Hepatocyte (in vitro differentiated cells): Measurements from ENCODE around the gene LMO2. TPM values are rescaled to one million over a fixed set of nuclear protein-coding genes. Genes with fewer than 3 reads are reported as not detected.

Experiments
- DNase-seq: peaks from one replicate; pipeline ENCODE4 v3.0.0-alpha.2; 2016; ENCODE audit warnings: low spot score
- H2AFZ ChIP-seq: fragments of 200-600 bp; sonication (generic); 2 replicates; pipeline ENCODE4 v1.6.0; 2016; ENCODE audit warnings: antibody characterized with exemption, mild to moderate bottlenecking
- H3K27ac ChIP-seq: fragments of 200-600 bp; sonication (generic); 2 replicates; pipeline ENCODE4 v1.5.1; 2016; ENCODE audit warnings: mild to moderate bottlenecking
- H3K27me3 ChIP-seq: fragments of 200-600 bp; sonication (generic); 2 replicates; pipeline ENCODE4 v1.6.1; 2016
- H3K36me3 ChIP-seq: fragments of 200-600 bp; sonication (generic); replicated peaks from 2 replicates; pipeline ENCODE4 v1.5.1; 2016; ENCODE audit warnings: low read depth; ENCODE audit not compliant: insufficient read depth
- H3K4me1 ChIP-seq: fragments of 200-600 bp; sonication (generic); 2 replicates; pipeline ENCODE4 v1.5.1; 2016; ENCODE audit warnings: mild to moderate bottlenecking, moderate library complexity; ENCODE audit not compliant: insufficient read depth
- H3K4me2 ChIP-seq: fragments of 200-600 bp; sonication (generic); 2 replicates; pipeline ENCODE4 v1.6.0; 2016
- H3K4me3 ChIP-seq: fragments of 200-600 bp; sonication (generic); 2 replicates; pipeline ENCODE4 v1.5.1; 2016; ENCODE audit warnings: mild to moderate bottlenecking
- H3K79me2 ChIP-seq: fragments of 200-600 bp; sonication (generic); 2 replicates; pipeline ENCODE4 v1.6.0; 2017; ENCODE audit warnings: mild to moderate bottlenecking
- H3K9me2 ChIP-seq: fragments of 200-600 bp; sonication (generic); replicated peaks from 2 replicates; pipeline ENCODE4 v1.6.0; 2017; ENCODE audit warnings: mild to moderate bottlenecking; ENCODE audit not compliant: insufficient read depth
- H3K9me3 ChIP-seq: fragments of 200-600 bp; sonication (generic); 2 replicates; pipeline ENCODE4 v1.5.1; 2016; ENCODE audit warnings: low read depth, mild to moderate bottlenecking
- H4K20me1 ChIP-seq: fragments of 200-600 bp; sonication (generic); 2 replicates; pipeline ENCODE4 v1.6.0; 2016; ENCODE audit warnings: mild to moderate bottlenecking; ENCODE audit not compliant: insufficient read depth, poor library complexity, severe bottlenecking
- EZH2 ChIP-seq: fragments of 200-600 bp; sonication (generic); IDR thresholded peaks from 2 replicates; pipeline ENCODE4 v1.6.1; 2016; ENCODE audit warnings: antibody characterized with exemption, mild to moderate bottlenecking, borderline replicate concordance
- EZH2phosphoT487 ChIP-seq: fragments of 200-600 bp; sonication (generic); IDR thresholded peaks from one replicate; pipeline ENCODE4 v1.6.1; 2018; ENCODE audit warnings: antibody characterized with exemption, mild to moderate bottlenecking, low read depth, moderate library complexity; ENCODE audit not compliant: unreplicated experiment, severe bottlenecking
- WGBS: methylation state at CpG from one replicate; pipeline ENCODE4 v1.1.6; 2016; ENCODE audit warnings: low lambda C conversion rate; ENCODE audit errors: missing lambda C conversion rate; 5-methylcytosine and 5-hydroxymethylcytosine counted together
- polyA plus RNA-seq: library from polyadenylated mRNA; unstranded; fragments of >200 nt; fragmentation: Nextera tagmentation; extraction: Ambion mirVana; gene quantifications from 2 replicates; pipeline ENCODE4 v1.2.1, GENCODE V29; 2016
- total RNA-seq: library from RNA; depleted of rRNA; stranded (reverse); fragments of >200 nt; gene quantifications from 2 replicates; pipeline ENCODE4 v1.2.3, GENCODE V29; 2014
- TF ChIP-seq, protein P1 (sequence below): fragments of 200-600 bp; sonication (generic); IDR thresholded peaks from 2 replicates; pipeline ENCODE4 v1.5.1; 2016; ENCODE audit warnings: antibody characterized with exemption, mild to moderate bottlenecking; ENCODE audit not compliant: poor library complexity

Gene LMO2
- total and polyA plus RNA-seq, 2 experiments from 2014 or later, result 2.5 to 5.5 TPM

DNA sequence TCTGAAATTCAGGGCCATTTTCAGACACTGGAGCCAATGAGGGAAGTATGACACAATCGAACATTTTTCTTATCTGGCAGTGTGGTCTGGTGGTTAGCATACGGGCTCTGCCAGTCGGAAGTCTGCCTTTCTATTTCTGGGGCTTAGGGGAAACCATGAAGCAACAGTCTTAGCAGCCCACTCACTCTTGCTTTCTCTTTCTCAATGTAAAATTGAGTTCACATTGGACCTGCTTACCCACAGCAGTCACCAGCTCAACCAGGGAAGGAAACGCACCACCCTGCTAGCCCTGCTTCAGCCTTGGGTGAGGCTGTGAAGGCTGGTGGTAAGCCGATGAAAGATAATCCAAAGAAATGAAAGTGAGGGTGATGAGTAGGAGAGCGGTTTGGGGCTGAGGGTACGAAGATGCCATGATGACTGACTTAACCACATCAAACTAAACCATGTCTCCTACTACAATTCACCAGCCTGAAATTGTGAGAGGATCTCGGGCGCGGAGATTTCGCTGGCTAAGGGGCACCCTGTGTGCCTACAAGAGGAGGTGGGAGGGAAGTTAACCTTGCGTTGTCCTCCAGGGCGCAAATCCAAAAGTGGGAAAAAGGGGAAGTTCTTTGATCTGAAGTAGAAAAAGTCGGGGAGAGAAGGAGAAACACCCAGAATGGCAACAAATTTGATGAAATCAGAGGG lies 2.0 kb upstream of the LMO2 start:
- H3K4me1 ChIP-seq, result peaks cover 6% of the 10 kb centered on the region
- no peak overlapping the region for H3K27ac ChIP-seq
- H3K4me2 ChIP-seq, result no peak overlapping the region
- H3K27me3 ChIP-seq, result no peaks in the 10 kb centered on the region
- no peaks in the 10 kb centered on the region for H3K9me2 ChIP-seq
- no peaks in the 10 kb centered on the region for H3K9me3 ChIP-seq
- H3K79me2 ChIP-seq, result no peaks in the 10 kb centered on the region
- H4K20me1 ChIP-seq, result no peaks in the 10 kb centered on the region
- no peaks in the 10 kb centered on the region for H3K36me3 ChIP-seq
- TF ChIP-seq, protein P1, sequence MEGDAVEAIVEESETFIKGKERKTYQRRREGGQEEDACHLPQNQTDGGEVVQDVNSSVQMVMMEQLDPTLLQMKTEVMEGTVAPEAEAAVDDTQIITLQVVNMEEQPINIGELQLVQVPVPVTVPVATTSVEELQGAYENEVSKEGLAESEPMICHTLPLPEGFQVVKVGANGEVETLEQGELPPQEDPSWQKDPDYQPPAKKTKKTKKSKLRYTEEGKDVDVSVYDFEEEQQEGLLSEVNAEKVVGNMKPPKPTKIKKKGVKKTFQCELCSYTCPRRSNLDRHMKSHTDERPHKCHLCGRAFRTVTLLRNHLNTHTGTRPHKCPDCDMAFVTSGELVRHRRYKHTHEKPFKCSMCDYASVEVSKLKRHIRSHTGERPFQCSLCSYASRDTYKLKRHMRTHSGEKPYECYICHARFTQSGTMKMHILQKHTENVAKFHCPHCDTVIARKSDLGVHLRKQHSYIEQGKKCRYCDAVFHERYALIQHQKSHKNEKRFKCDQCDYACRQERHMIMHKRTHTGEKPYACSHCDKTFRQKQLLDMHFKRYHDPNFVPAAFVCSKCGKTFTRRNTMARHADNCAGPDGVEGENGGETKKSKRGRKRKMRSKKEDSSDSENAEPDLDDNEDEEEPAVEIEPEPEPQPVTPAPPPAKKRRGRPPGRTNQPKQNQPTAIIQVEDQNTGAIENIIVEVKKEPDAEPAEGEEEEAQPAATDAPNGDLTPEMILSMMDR, result no peak
- TF ChIP-seq EZH2, result no peak
- no peak for TF ChIP-seq EZH2phosphoT487
- H3K4me3 ChIP-seq, result no peak overlapping the region
- no peak overlapping the region for H2AFZ ChIP-seq
- WGBS, result 88% methylated on average over 14 of the region's 14 CpGs
- no peak for DNase-seq

DNA sequence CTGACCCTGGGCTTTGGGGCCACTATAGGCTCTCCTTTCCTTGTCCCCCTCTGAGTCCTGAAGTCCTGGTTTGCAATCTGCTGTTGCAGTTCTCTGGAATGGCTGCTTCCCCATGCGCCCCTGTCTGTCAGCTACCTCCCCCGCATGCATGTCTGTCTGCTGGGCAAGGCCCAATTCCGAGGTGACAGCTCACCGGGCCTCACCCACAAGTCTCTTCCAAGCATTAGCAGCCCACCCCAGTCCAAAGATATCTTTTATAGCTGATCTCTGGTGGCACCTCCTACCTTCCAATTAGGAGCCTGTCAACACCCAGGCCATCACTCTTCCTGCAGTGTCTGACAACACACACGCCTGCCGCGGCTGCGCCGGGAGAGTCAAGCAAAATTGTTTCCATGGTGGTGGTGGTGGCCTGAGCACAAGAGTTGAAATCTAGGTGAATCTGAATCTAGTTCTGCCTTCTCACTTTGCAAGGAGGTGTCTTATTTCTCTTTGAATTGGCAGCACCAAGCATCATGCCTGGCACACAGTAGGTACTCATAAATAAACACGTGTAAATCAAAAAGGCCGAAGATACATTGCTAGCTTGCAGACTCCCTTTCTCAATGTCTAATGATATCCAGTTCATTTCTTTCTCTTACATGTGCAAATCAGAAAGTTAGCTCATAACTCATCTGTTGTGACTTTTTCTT lies 1.2 kb upstream of the LMO2 start:
- Histone ChIP-seq H3K36me3 (no peaks in the 10 kb centered on the region), H2AFZ (no peak overlapping the region), H3K9me3 (no peaks in the 10 kb centered on the region), H3K9me2 (no peaks in the 10 kb centered on the region), H3K4me2 (no peak overlapping the region), H3K27ac (no peak overlapping the region), H3K4me1 (peaks cover 6% of the 10 kb centered on the region), H3K4me3 (no peak overlapping the region), H3K79me2 (no peaks in the 10 kb centered on the region), H3K27me3 (no peaks in the 10 kb centered on the region), H4K20me1 (no peaks in the 10 kb centered on the region)
- TF ChIP-seq EZH2phosphoT487 (no peak), EZH2 (no peak)
- TF ChIP-seq, protein P1, result no peak
- no peak for DNase-seq
- WGBS, result 88% methylated on average over 11 of the region's 11 CpGs

DNA sequence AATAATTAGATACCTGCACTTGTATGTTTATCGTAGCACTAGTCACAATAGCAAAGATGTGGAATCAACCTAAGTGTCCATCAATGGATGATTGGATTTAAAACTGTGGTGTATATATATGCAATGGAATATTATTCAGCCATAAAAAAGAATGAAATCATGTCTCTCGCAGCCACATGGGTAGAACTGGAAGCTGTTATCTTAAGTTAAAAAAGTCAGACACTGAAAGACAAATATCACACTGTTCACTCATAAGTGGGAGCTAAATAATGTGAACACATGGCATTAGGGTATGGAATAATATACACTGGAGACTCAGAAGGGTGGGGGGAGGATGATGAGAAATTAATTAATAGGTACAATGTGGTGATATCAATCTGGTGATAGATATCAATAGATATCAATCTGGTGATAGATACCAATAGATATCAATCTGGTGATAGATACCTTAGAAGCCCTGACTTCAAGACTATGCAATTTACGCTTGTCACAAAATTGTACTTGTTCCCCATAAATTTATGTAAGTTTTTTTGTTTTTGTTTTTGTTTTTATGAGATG lies 2.0 kb downstream of the LMO2 start:
- Histone ChIP-seq H3K9me2 (no peaks in the 10 kb centered on the region), H3K27me3 (no peaks in the 10 kb centered on the region), H3K4me3 (no peak overlapping the region), H3K36me3 (no peaks in the 10 kb centered on the region), H3K4me2 (no peak overlapping the region), H3K4me1 (peaks cover 9% of the 10 kb centered on the region), H3K27ac (no peak overlapping the region), H4K20me1 (no peaks in the 10 kb centered on the region), H3K79me2 (no peaks in the 10 kb centered on the region), H3K9me3 (no peaks in the 10 kb centered on the region), H2AFZ (no peak overlapping the region)
- no peak for TF ChIP-seq EZH2
- TF ChIP-seq EZH2phosphoT487, result no peak
- TF ChIP-seq, protein P1, result no peak
- DNase-seq, result no peak
- WGBS, result 96% methylated on average over 3 of the region's 3 CpGs
